Measurements from ENCODE around the gene CDH3. TPM values are rescaled to one million over a fixed set of nuclear protein-coding genes. Genes with fewer than 3 reads are reported as not detected.
A peak's percentile ranks its signal among the peaks of the same experiment; 100 is the strongest.

Gene CDH3
- total RNA-seq, 4 donors from 2014 or later = 36.8 to 192 (median 95.0) TPM

GRCh38 chr16:68664297-68664696, 19.2 kb downstream of the CDH3 start:
- Histone ChIP-seq H3K27ac (peak overlapping the region in 1 of 4 donors; percentile 72), H3K36me3 (no peaks in the 10 kb centered on the region), H3K27me3 (peaks cover 0 to 9% (median 0%) of the 10 kb centered on the region in 4 donors), H3K9me3 (no peaks in the 10 kb centered on the region), H3K4me1 (peaks cover 0 to 65% (median 17%) of the 10 kb centered on the region in 3 donors), H3K4me3 (no peak overlapping the region)
- 39 to 41% methylated on average over 2 of the region's 2 CpGs for WGBS, 2 donors
- TF ChIP-seq CTCF (IDR thresholded peaks at IDR 0.05) (no peak), POLR2A (IDR thresholded peaks at IDR 0.05) (no peak)
- intact Hi-C loops (cut with DNase I) = no loop called here
- no peak for DNase-seq

GRCh38 chr16:68665501-68665900, 20.4 kb downstream of the CDH3 start:
- H3K4me3 ChIP-seq = no peak overlapping the region
- TF ChIP-seq CTCF (IDR thresholded peaks at IDR 0.05) (no peak), POLR2A (IDR thresholded peaks at IDR 0.05) (no peak)
- H3K27me3 ChIP-seq = peaks cover 0 to 9% (median 0%) of the 10 kb centered on the region in 4 donors
- intact Hi-C loops (cut with DNase I) = no loop called here
- peaks cover 0 to 56% (median 12%) of the 10 kb centered on the region in 3 donors for H3K4me1 ChIP-seq
- WGBS, 2 donors = 28 to 55% methylated on average over 2 to 5 of the region's 5 CpGs
- no peaks in the 10 kb centered on the region for H3K9me3 ChIP-seq
- no peak for DNase-seq
- peak overlapping the region; percentile 49 to 76 (median 72) for H3K27ac ChIP-seq
- no peaks in the 10 kb centered on the region for H3K36me3 ChIP-seq

- H3K4me1 ChIP-seq = peaks cover 0 to 51% (median 12%) of the 10 kb centered on the region in 3 donors
- TF ChIP-seq POLR2A (IDR thresholded peaks at IDR 0.05) (no peak), CTCF (IDR thresholded peaks at IDR 0.05) (no peak)
- H3K27me3 ChIP-seq = no peaks in the 10 kb centered on the region
- 19 to 44% methylated on average over 4 of the region's 4 CpGs for WGBS, 2 donors
- DNase-seq = no peak
- intact Hi-C loops (cut with DNase I) = no loop called here
- H3K9me3 ChIP-seq = no peaks in the 10 kb centered on the region
- no peaks in the 10 kb centered on the region for H3K36me3 ChIP-seq
- no peak overlapping the region for H3K4me3 ChIP-seq
- peak overlapping the region; percentile 67 to 76 (median 72) for H3K27ac ChIP-seq
Observed at GRCh38 chr16:68668266-68668665, 23.2 kb downstream of the CDH3 start.

GRCh38 chr16:68676113-68676860, 31.2 kb downstream of the CDH3 start:
- no peak for DNase-seq
- peaks cover 0 to 30% (median 0%) of the 10 kb centered on the region in 3 donors for H3K36me3 ChIP-seq

More at GRCh38 chr16:68676113-68676860, 31.2 kb downstream of the CDH3 start:
- intact Hi-C loops (cut with DNase I) = no loop called here
- Histone ChIP-seq H3K4me1 (no peaks in the 10 kb centered on the region), H3K27me3 (no peaks in the 10 kb centered on the region), H3K9me3 (no peaks in the 10 kb centered on the region), H3K4me3 (no peak overlapping the region), H3K27ac (no peak overlapping the region)
- 70 to 76% methylated on average over 3 to 4 of the region's 5 CpGs for WGBS, 2 donors
- TF ChIP-seq POLR2A (IDR thresholded peaks at IDR 0.05) = no peak
- TF ChIP-seq CTCF (IDR thresholded peaks at IDR 0.05) = no peak

Measured in esophagus squamous epithelium (tissue), 5 donors.